IMR-90 (cell line): ENCODE measurements around the gene ITGA2. TPM values are rescaled to one million over a fixed set of nuclear protein-coding genes. Genes with fewer than 3 reads are reported as not detected.
"Not testable (repeated sequence)": the region's sequence is repeated elsewhere in the genome, so short reads cannot be mapped to it uniquely, and the experiment has no call there.

ENCODE experiments used
- ATAC-seq: fragments of 200-7000 bp; cut with Tn5 transposase; 2 replicates; pipeline ENCODE4 v1.9.1; 2020; ENCODE audit warnings: low read depth, mild to moderate bottlenecking, moderate library complexity
- BruUV-seq: library from RNA; stranded (reverse); fragments of 400-500 nt; replicated peaks from 2 replicates; lab custom pipeline; 2021; lab: Mats Ljungman, UMichigan
- CTCF ChIA-PET: fragments of 300-600 bp; formaldehyde crosslinking; extraction: SDS; loops from one replicate; lab custom pipeline; 2021; ENCODE audit warnings: antibody characterized with exemption; lab: Yijun Ruan, JAX
- POLR2A ChIA-PET: fragments of 300-600 bp; sonication (Branson Sonifier 250); formaldehyde crosslinking; loops from one replicate; lab custom pipeline; 2022; ENCODE audit warnings: antibody characterized with exemption; ENCODE audit not compliant: unreplicated experiment; lab: Charles Lee
- DNase-seq: peaks from one replicate; pipeline ENCODE4 v3.0.0; 2013
- H2AFZ ChIP-seq: replicated peaks from 2 replicates; pipeline ENCODE3; 2013; ENCODE audit warnings: low read length, mild to moderate bottlenecking; ENCODE audit not compliant: poor library complexity
- H2AK5ac ChIP-seq: 2 replicates; pipeline ENCODE4 v1.6.1; 2013; ENCODE audit warnings: low read depth, low read length, inconsistent platforms
- H2AK9ac ChIP-seq: replicated peaks from 2 replicates; pipeline ENCODE3; 2013; ENCODE audit warnings: mild to moderate bottlenecking, low read depth, low read length, moderate library complexity; ENCODE audit not compliant: poor library complexity
- H2BK120ac ChIP-seq: 2 replicates; pipeline ENCODE4 v1.6.1; 2013; ENCODE audit warnings: low read depth, low read length, inconsistent platforms
- H2BK15ac ChIP-seq: 3 replicates; pipeline ENCODE4 v1.6.1; 2013; ENCODE audit warnings: low read depth, low read length, inconsistent platforms
- H2BK20ac ChIP-seq: 2 replicates; pipeline ENCODE4 v1.6.1; 2013; ENCODE audit warnings: low read depth, mild to moderate bottlenecking, inconsistent platforms, low read length, moderate library complexity
- H2BK5ac ChIP-seq: 2 replicates; pipeline ENCODE4 v1.6.1; 2013; ENCODE audit warnings: mild to moderate bottlenecking, low read depth, low read length, inconsistent platforms; ENCODE audit not compliant: poor library complexity, severe bottlenecking
- H3K14ac ChIP-seq: replicated peaks from 2 replicates; pipeline ENCODE4 v1.6.1; 2013; ENCODE audit warnings: low read depth, low read length, inconsistent platforms
- H3K18ac ChIP-seq: 2 replicates; pipeline ENCODE4 v1.6.1; 2013; ENCODE audit warnings: low read depth, low read length, control low read depth
- H3K23ac ChIP-seq: 2 replicates; pipeline ENCODE4 v1.6.1; 2013; ENCODE audit warnings: low read depth, low read length, inconsistent platforms
- H3K27ac ChIP-seq: 2 replicates; pipeline ENCODE4 v1.5.1; 2013; ENCODE audit warnings: mild to moderate bottlenecking, control low read depth, low read length; ENCODE audit not compliant: insufficient read depth
- H3K27me3 ChIP-seq: 2 replicates; pipeline ENCODE4 v1.6.1; 2013; ENCODE audit warnings: low read length; ENCODE audit not compliant: control insufficient read depth, insufficient read depth
- H3K36me3 ChIP-seq: 2 replicates; pipeline ENCODE4 v1.6.1; 2013; ENCODE audit warnings: low read length, mixed read lengths; ENCODE audit not compliant: control insufficient read depth, insufficient read depth
- H3K4ac ChIP-seq: 2 replicates; pipeline ENCODE4 v1.6.1; 2013; ENCODE audit warnings: low read depth, low read length, inconsistent platforms
- H3K4me1 ChIP-seq: 2 replicates; pipeline ENCODE4 v1.6.1; 2013; ENCODE audit warnings: low read length, mixed read lengths; ENCODE audit not compliant: control insufficient read depth, insufficient read depth
- H3K4me2 ChIP-seq: 2 replicates; pipeline ENCODE4 v1.6.1; 2013; ENCODE audit warnings: low read depth, mild to moderate bottlenecking, control low read depth, low read length, moderate library complexity
- H3K4me3 ChIP-seq: 2 replicates; pipeline ENCODE4 v1.5.1; 2013; ENCODE audit warnings: low read depth, mild to moderate bottlenecking, control low read depth, low read length, moderate library complexity; ENCODE audit not compliant: insufficient read depth
- H3K56ac ChIP-seq: 2 replicates; pipeline ENCODE4 v1.6.1; 2013; ENCODE audit warnings: low read length, inconsistent platforms; ENCODE audit not compliant: insufficient read depth; ENCODE audit errors: extremely low read depth
- H3K79me1 ChIP-seq, 2 experiments: 2 replicates each; pipeline ENCODE4 v1.6.1; 2013; ENCODE audit warnings: low read length in 2 of 2, inconsistent platforms in 1 of 2, low read depth in 1 of 2
- H3K9ac ChIP-seq: 2 replicates; pipeline ENCODE4 v1.6.1; 2013; ENCODE audit warnings: low read depth, low read length, control low read depth
- H3K9me1 ChIP-seq: 2 replicates; pipeline ENCODE4 v1.6.1; 2013; ENCODE audit warnings: low read length, inconsistent platforms; ENCODE audit not compliant: insufficient read depth
- H3K9me3 ChIP-seq: 2 replicates; pipeline ENCODE4 v1.6.1; 2013; ENCODE audit warnings: low read length; ENCODE audit not compliant: control insufficient read depth, insufficient read depth
- H4K20me1 ChIP-seq: 2 replicates; pipeline ENCODE4 v1.6.1; 2013; ENCODE audit warnings: low read length, inconsistent platforms; ENCODE audit not compliant: insufficient read depth
- H4K5ac ChIP-seq: 2 replicates; pipeline ENCODE4 v1.6.1; 2013; ENCODE audit warnings: mild to moderate bottlenecking, low read depth, low read length, control low read depth
- H4K8ac ChIP-seq, 2 experiments: 2 replicates each; pipeline ENCODE4 v1.6.1; 2013; ENCODE audit warnings: low read depth in 2 of 2, low read length in 2 of 2, control low read depth in 1 of 2, inconsistent platforms in 1 of 2
- H4K91ac ChIP-seq: 2 replicates; pipeline ENCODE4 v1.6.1; 2013; ENCODE audit warnings: low read depth, low read length, inconsistent platforms; ENCODE audit not compliant: insufficient read depth
- MAFK ChIP-seq: IDR thresholded peaks from 2 replicates; pipeline ENCODE4 v1.6.1; 2012; ENCODE audit warnings: low read depth, low read length, improper control_type of control experiment
- RCOR1 ChIP-seq: IDR thresholded peaks from 2 replicates; pipeline ENCODE4 v1.6.1; 2012; ENCODE audit warnings: mild to moderate bottlenecking, low read length, improper control_type of control experiment; ENCODE audit not compliant: insufficient replicate concordance
- RFX5 ChIP-seq: IDR thresholded peaks from 2 replicates; pipeline ENCODE4 v1.8.0; 2012; ENCODE audit warnings: low read depth, mild to moderate bottlenecking, low read length, moderate library complexity
- WGBS, 2 experiments: methylation state at CpG; one replicate each; pipeline versions ENCODE4 v1.1.5 to v1.1.7; 2013; ENCODE audit warnings: missing lambda C conversion rate in 2 of 2; ENCODE audit not compliant: insufficient read length in 1 of 2; ENCODE audit errors: extremely low coverage in 2 of 2; 5-methylcytosine and 5-hydroxymethylcytosine counted together
- dilution Hi-C: fragments of 300-500 bp; cut with HindIII; formaldehyde crosslinking; loops from one replicate; pipeline ENCODE4 v1.14.3; 2018; ENCODE audit warnings: low sequenced_read_pairs; ENCODE audit not compliant: unreplicated experiment
- in situ Hi-C: fragments of 300-500 bp; cut with MboI; formaldehyde crosslinking; loops from 3 replicates; pipeline ENCODE4 v1.14.3; 2019; ENCODE audit warnings: low sequenced_read_pairs, inconsistent platforms, mixed read lengths
- intact Hi-C: fragments of 100-400 bp; cut with micrococcal nuclease; formaldehyde crosslinking; loops from 2 replicates; pipeline ENCODE4 v1.10.0; 2022
- polyA plus RNA-seq, 3 experiments: library from polyadenylated mRNA; depleted of rRNA; stranded (reverse); fragments of >200 nt; gene quantifications; 2 replicates each; pipeline ENCODE4 v1.2.3, GENCODE V29; 2012; ENCODE audit warnings: low replicate concordance in 1 of 3
- total RNA-seq: library from RNA; depleted of rRNA; stranded (reverse); fragments of >200 nt; gene quantifications from 2 replicates; pipeline ENCODE4 v1.2.3, GENCODE V29; 2012

The ITGA2 gene
- total and polyA plus RNA-seq, 2 of the 4 experiments (the other 2 are of a cell fraction): 23.3 to 93.4 TPM

- BruUV-seq: no TSS peak
These were observed 122.0 kb downstream of the ITGA2 start for GRCh38 chr5:53111139-53111538.

GRCh38 chr5:53112307-53112706 is 123.2 kb downstream of the ITGA2 start:
- H3K4me2 ChIP-seq, H3K56ac ChIP-seq, H4K8ac ChIP-seq, H3K4me1 ChIP-seq, DNase-seq, H3K23ac ChIP-seq, H2AK9ac ChIP-seq, H2BK20ac ChIP-seq, BruUV-seq, intact Hi-C loops, H4K20me1 ChIP-seq, H4K91ac ChIP-seq, H3K4ac ChIP-seq, H2AFZ ChIP-seq, dilution Hi-C loops, H2BK120ac ChIP-seq, H2BK15ac ChIP-seq, H2AK5ac ChIP-seq, H3K27ac ChIP-seq, H3K14ac ChIP-seq, H3K9ac ChIP-seq, in situ Hi-C loops, H3K36me3 ChIP-seq, H3K9me3 ChIP-seq, CTCF ChIA-PET, H3K9me1 ChIP-seq, H4K5ac ChIP-seq, POLR2A ChIA-PET, ATAC-seq, H3K27me3 ChIP-seq, H3K18ac ChIP-seq, H3K4me3 ChIP-seq, H2BK5ac ChIP-seq: not testable (repeated sequence)
- peaks cover 17 to 30% of the 10 kb centered on the region in 2 experiments for H3K79me1 ChIP-seq
- WGBS, 2 experiments: no CpG with 5 or more reads among the region's 6 CpGs

More at GRCh38 chr5:53111139-53111538, 122.0 kb downstream of the ITGA2 start:
- Histone ChIP-seq H2AK5ac (no peak overlapping the region), H4K91ac (no peak overlapping the region), H3K4ac (no peak overlapping the region), H3K23ac (no peak overlapping the region), H3K79me1 (peaks cover 19 to 36% of the 10 kb centered on the region in 2 experiments), H4K5ac (no peak overlapping the region), H3K9ac (no peak overlapping the region), H3K4me3 (no peak overlapping the region), H2AK9ac (no peak overlapping the region), H3K36me3 (peaks cover 2% of the 10 kb centered on the region; the same call in 1 of the 2 replicates), H3K27me3 (no peaks in the 10 kb centered on the region), H3K56ac (no peak overlapping the region), H2BK120ac (no peak overlapping the region), H4K8ac (no peak overlapping the region), H2BK15ac (no peak overlapping the region), H3K9me1 (peaks cover 4% of the 10 kb centered on the region; the same call in 1 of the 2 replicates), H3K14ac (no peak overlapping the region), H3K4me2 (no peak overlapping the region), H4K20me1 (no peaks in the 10 kb centered on the region), H3K18ac (no peak overlapping the region), H2BK20ac (no peak overlapping the region), H3K9me3 (no peaks in the 10 kb centered on the region), H3K27ac (no peak overlapping the region), H2BK5ac (no peak overlapping the region), H3K4me1 (no peaks in the 10 kb centered on the region; the same call in 1 of the 2 replicates), H2AFZ (no peak overlapping the region)
- dilution Hi-C loops (no loop called here), in situ Hi-C loops (no loop called here), intact Hi-C loops (no loop called here)
- DNase-seq (no peak), ATAC-seq (no peak)
- ChIA-PET POLR2A (interaction anchor here (0.6 kb wide), 1 partner anchor 117 kb away, joined by 3 read pairs; no protein-coding TSS in a partner anchor), CTCF (no interaction called here)
- TF ChIP-seq RCOR1: no peak
- TF ChIP-seq RFX5: no peak
- 0 out of 2 replicates have a peak, but pooled peaks have one; percentile 13 for TF ChIP-seq MAFK
- WGBS, 2 experiments: no CpG with 5 or more reads among the region's 1 CpG
